Measurements from ENCODE around the gene ADCY2. TPM values are rescaled to one million over a fixed set of nuclear protein-coding genes. Genes with fewer than 3 reads are reported as not detected.

Gene ADCY2
- total and polyA plus RNA-seq, 9 of the 15 experiments (the other 6 are each of a cell fraction or from before 2014, with no cell fraction given): 0.01 to 0.15 (median 0.03) TPM; not detected in 5

DNA sequence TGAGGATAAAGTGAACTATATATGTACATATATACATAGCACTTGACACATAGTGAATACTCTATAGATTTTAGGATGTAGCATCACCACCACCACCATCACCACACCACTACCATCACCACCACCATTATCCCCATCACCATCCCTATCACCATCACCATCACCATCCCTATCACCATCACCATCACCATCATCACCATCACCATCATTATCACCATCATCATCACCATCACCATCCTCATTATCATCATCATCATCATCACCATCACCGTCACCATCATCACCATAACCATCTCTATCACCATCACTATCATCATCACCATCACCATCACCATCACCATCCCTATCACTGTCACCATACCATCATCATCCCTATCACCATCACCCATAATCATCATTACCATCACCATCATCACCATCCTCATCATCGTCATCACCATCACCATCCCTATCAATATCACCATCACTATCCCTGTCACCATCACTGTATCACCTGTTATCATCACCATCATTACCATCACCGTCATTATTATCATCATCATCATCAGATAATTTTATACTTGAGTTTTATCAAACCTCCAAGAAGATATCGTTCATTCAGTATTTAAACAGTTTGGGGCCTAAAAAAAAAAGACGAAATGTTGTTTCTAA lies 345.6 kb downstream of the ADCY2 start:
- BruUV-seq (replicated peaks): no TSS peak
- WGBS (ENCODE audit: insufficient coverage, low coverage, missing lambda C conversion rate): 0% methylated on average over 5 of the region's 5 CpGs
- Histone ChIP-seq H4K20me1 (replicated peaks; ENCODE audit: control insufficient read depth, insufficient read depth, low read length) (no peaks in the 10 kb centered on the region), H3K4me3 (no peak overlapping the region), H3K27ac (ENCODE audit: extremely low read depth, low read depth, low read length) (no peak overlapping the region), H3K4me1 (replicated peaks in 1 of 2; ENCODE audit: control insufficient read depth in 2 of 2, insufficient read depth in 2 of 2, low read length in 2 of 2) (no peaks in the 10 kb centered on the region), H3K9me3 (replicated peaks; ENCODE audit: control insufficient read depth, insufficient read depth, low read depth, low read length) (no peaks in the 10 kb centered on the region), H3K36me3 (ENCODE audit: control insufficient read depth, insufficient read depth, low read length) (no peaks in the 10 kb centered on the region), H3K9me1 (ENCODE audit: control insufficient read depth, insufficient read depth, low read length) (no peaks in the 10 kb centered on the region), H3K9ac (ENCODE audit: insufficient read depth in 1 of 2, low read depth in 2 of 2, low read length in 2 of 2) (no peak overlapping the region), H3K27me3 (ENCODE audit: control insufficient read depth in 2 of 2, insufficient read depth in 2 of 2, low read length in 2 of 2) (no peaks in the 10 kb centered on the region), H3K4me2 (ENCODE audit: insufficient read depth, low read length) (no peak overlapping the region), H3K79me2 (ENCODE audit: control insufficient read depth, insufficient read depth, low read length) (no peaks in the 10 kb centered on the region), H2AFZ (ENCODE audit: low read depth, low read length) (no peak overlapping the region)
- intact Hi-C loops (cut with micrococcal nuclease): loop anchor here (10.0 kb wide), 1 partner anchor 347 kb away; the partner anchor contains the start of gene ADCY2
- 0 out of 4 replicates have a peak, but pooled peaks of 1 of the 2 experiments have one; percentile 10 for TF ChIP-seq HDAC1 (IDR thresholded peaks at IDR 0.05)
- TF ChIP-seq, protein P1, sequence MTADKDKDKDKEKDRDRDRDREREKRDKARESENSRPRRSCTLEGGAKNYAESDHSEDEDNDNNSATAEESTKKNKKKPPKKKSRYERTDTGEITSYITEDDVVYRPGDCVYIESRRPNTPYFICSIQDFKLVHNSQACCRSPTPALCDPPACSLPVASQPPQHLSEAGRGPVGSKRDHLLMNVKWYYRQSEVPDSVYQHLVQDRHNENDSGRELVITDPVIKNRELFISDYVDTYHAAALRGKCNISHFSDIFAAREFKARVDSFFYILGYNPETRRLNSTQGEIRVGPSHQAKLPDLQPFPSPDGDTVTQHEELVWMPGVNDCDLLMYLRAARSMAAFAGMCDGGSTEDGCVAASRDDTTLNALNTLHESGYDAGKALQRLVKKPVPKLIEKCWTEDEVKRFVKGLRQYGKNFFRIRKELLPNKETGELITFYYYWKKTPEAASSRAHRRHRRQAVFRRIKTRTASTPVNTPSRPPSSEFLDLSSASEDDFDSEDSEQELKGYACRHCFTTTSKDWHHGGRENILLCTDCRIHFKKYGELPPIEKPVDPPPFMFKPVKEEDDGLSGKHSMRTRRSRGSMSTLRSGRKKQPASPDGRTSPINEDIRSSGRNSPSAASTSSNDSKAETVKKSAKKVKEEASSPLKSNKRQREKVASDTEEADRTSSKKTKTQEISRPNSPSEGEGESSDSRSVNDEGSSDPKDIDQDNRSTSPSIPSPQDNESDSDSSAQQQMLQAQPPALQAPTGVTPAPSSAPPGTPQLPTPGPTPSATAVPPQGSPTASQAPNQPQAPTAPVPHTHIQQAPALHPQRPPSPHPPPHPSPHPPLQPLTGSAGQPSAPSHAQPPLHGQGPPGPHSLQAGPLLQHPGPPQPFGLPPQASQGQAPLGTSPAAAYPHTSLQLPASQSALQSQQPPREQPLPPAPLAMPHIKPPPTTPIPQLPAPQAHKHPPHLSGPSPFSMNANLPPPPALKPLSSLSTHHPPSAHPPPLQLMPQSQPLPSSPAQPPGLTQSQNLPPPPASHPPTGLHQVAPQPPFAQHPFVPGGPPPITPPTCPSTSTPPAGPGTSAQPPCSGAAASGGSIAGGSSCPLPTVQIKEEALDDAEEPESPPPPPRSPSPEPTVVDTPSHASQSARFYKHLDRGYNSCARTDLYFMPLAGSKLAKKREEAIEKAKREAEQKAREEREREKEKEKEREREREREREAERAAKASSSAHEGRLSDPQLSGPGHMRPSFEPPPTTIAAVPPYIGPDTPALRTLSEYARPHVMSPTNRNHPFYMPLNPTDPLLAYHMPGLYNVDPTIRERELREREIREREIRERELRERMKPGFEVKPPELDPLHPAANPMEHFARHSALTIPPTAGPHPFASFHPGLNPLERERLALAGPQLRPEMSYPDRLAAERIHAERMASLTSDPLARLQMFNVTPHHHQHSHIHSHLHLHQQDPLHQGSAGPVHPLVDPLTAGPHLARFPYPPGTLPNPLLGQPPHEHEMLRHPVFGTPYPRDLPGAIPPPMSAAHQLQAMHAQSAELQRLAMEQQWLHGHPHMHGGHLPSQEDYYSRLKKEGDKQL (CRISPR knock-in tag; IDR thresholded peaks at IDR 0.05; ENCODE audit: borderline replicate concordance): no peak
- 0 out of 2 replicates have a peak, but pooled peaks have one; percentile 11 for TF ChIP-seq OTX1 (CRISPR knock-in tag; IDR thresholded peaks at IDR 0.05)
- in situ Hi-C loops (cut with MboI): no loop called here
- ChIA-PET CTCF (ENCODE audit: low intra/inter-chr PET ratio) (no interaction called here), POLR2A (no interaction called here)
- FAIRE-seq (no peak), DNase-seq (ENCODE audit: extremely low read depth in 1 of 4, low spot score in 3 of 4) (no peak), ATAC-seq (no peak)

Measured in K562 (cell line).